Uterus (tissue), 4 donors: ENCODE results near the gene THSD4. TPM values are rescaled to one million over a fixed set of nuclear protein-coding genes. Genes with fewer than 3 reads are reported as not detected.

Experiments
- DNase-seq, 2 donors: peaks; one replicate each; pipeline ENCODE4 v3.0.0-alpha.2; 2019 to 2020
- H3K27ac ChIP-seq, 2 donors: fragments of 200-600 bp; sonication (generic); 1 replicate in 1 of 2; 2 replicates in 1 of 2; pipeline ENCODE4 v1.5.1; 2016 to 2018
- H3K27me3 ChIP-seq, 2 donors: fragments of 200-600 bp; sonication (generic); one replicate each; pipeline ENCODE4 v1.5.1; 2018 to 2019; ENCODE audit warnings: control low read depth in 1 of 2
- H3K36me3 ChIP-seq, 2 donors: fragments of 200-600 bp; sonication (generic); one replicate each; pipeline ENCODE4 v1.5.1; 2019; ENCODE audit warnings: control low read depth in 1 of 2
- H3K4me1 ChIP-seq, 2 donors: fragments of 200-600 bp; sonication (generic); one replicate each; pipeline ENCODE4 v1.5.1; 2018 to 2019; ENCODE audit warnings: control low read depth in 1 of 2
- H3K4me3 ChIP-seq, 2 donors: fragments of 200-600 bp; sonication (generic); 1 replicate in 1 of 2; 2 replicates in 1 of 2; pipeline ENCODE4 v1.5.1; 2018 to 2019; ENCODE audit warnings: mild to moderate bottlenecking in 1 of 2
- H3K9me3 ChIP-seq, 2 donors: fragments of 200-600 bp; sonication (generic); one replicate each; pipeline ENCODE4 v1.5.1; 2019; ENCODE audit warnings: control low read depth in 1 of 2
- CTCF ChIP-seq, 4 experiments: fragments of 200-600 bp in 2 of 4; fragments of 450-650 bp in 2 of 4; sonication (generic) in 2 of 4; IDR thresholded peaks; one replicate each; pipeline ENCODE4 v1.5.1; 2016 to 2019; ENCODE audit warnings: antibody characterized with exemption in 4 of 4, mild to moderate bottlenecking in 2 of 4, moderate library complexity in 1 of 4
- POLR2A ChIP-seq, 2 donors: fragments of 450-650 bp; IDR thresholded peaks; one replicate each; pipeline ENCODE4 v1.6.1; 2016; ENCODE audit warnings: antibody characterized with exemption in 2 of 2, mild to moderate bottlenecking in 1 of 2, moderate library complexity in 1 of 2
- intact Hi-C: fragments of 100-400 bp; cut with DNase I; formaldehyde crosslinking; loops from one replicate; pipeline ENCODE4 v1.15.1; 2023; ENCODE audit warnings: low total_unique reads
- total RNA-seq, 4 donors: library from RNA; depleted of rRNA in 3 of 4; stranded (reverse); fragments of >200 nt in 3 of 4; gene quantifications; one replicate each; pipeline versions ENCODE4 v1.1.0 to v1.2.4, GENCODE V29; 2014 to 2023
- donor health status: DM: yes; HTN: yes; CAD: no.

Gene THSD4
- total RNA-seq, 4 donors from 2014 or later, result 7.1 to 144 (median 35.4) TPM

- Histone ChIP-seq H3K36me3 (no peaks in the 10 kb centered on the region), H3K27ac (no peak overlapping the region), H3K27me3 (no peaks in the 10 kb centered on the region), H3K4me3 (no peak overlapping the region), H3K4me1 (peaks cover 4 to 5% of the 10 kb centered on the region in 2 donors), H3K9me3 (no peaks in the 10 kb centered on the region)
- intact Hi-C loops, result no loop called here
- TF ChIP-seq CTCF (IDR thresholded peaks at IDR 0.05) (no peak), POLR2A (IDR thresholded peaks at IDR 0.05) (no peak)
- DNase-seq, result no peak
Measured at GRCh38 chr15:71221417-71221816, 106.1 kb downstream of the THSD4 start.

GRCh38 chr15:71223516-71223915, 108.2 kb downstream of the THSD4 start:
- Histone ChIP-seq H3K36me3 (no peaks in the 10 kb centered on the region), H3K4me3 (no peak overlapping the region), H3K4me1 (peaks cover under 1% of the 10 kb centered on the region in 2 donors), H3K27ac (no peak overlapping the region), H3K27me3 (no peaks in the 10 kb centered on the region), H3K9me3 (no peaks in the 10 kb centered on the region)
- intact Hi-C loops, result no loop called here
- TF ChIP-seq CTCF (IDR thresholded peaks at IDR 0.05) (no peak), POLR2A (IDR thresholded peaks at IDR 0.05) (no peak)
- no peak for DNase-seq

- Histone ChIP-seq H3K27me3 (no peaks in the 10 kb centered on the region), H3K4me1 (no peaks in the 10 kb centered on the region), H3K4me3 (no peak overlapping the region), H3K36me3 (no peaks in the 10 kb centered on the region), H3K27ac (no peak overlapping the region), H3K9me3 (no peaks in the 10 kb centered on the region)
- TF ChIP-seq POLR2A (IDR thresholded peaks at IDR 0.05) (no peak), CTCF (IDR thresholded peaks at IDR 0.05) (no peak)
- no peak for DNase-seq
- intact Hi-C loops, result no loop called here
Measured at GRCh38 chr15:71224024-71224423, 108.8 kb downstream of the THSD4 start.

GRCh38 chr15:71225851-71226250, 110.6 kb downstream of the THSD4 start:
- no peak for TF ChIP-seq CTCF (IDR thresholded peaks at IDR 0.05)
- Histone ChIP-seq H3K36me3 (no peaks in the 10 kb centered on the region), H3K9me3 (no peaks in the 10 kb centered on the region), H3K4me1 (no peaks in the 10 kb centered on the region), H3K27ac (no peak overlapping the region), H3K27me3 (no peaks in the 10 kb centered on the region), H3K4me3 (no peak overlapping the region)
- intact Hi-C loops, result no loop called here
- DNase-seq, result no peak

- H3K27ac ChIP-seq, result peak overlapping the region; percentile 7 to 12
Measured at GRCh38 chr15:71226536-71227455, 111.5 kb downstream of the THSD4 start.

More at GRCh38 chr15:71226536-71227455, 111.5 kb downstream of the THSD4 start:
- no peak for DNase-seq
- Histone ChIP-seq H3K4me1 (no peaks in the 10 kb centered on the region), H3K27me3 (no peaks in the 10 kb centered on the region), H3K36me3 (no peaks in the 10 kb centered on the region), H3K9me3 (no peaks in the 10 kb centered on the region), H3K4me3 (no peak overlapping the region)
- intact Hi-C loops, result no loop called here
- no peak for TF ChIP-seq POLR2A (IDR thresholded peaks at IDR 0.05)
- TF ChIP-seq CTCF (IDR thresholded peaks at IDR 0.05), result no peak
